Lower lobe of right lung (tissue), 2 donors: ENCODE data around the gene PTPRK. TPM values are rescaled to one million over a fixed set of nuclear protein-coding genes. Genes with fewer than 3 reads are reported as not detected.

ENCODE experiments used
- ATAC-seq, 2 donors: fragments of 200-7000 bp; cut with Tn5 transposase; one replicate each; pipeline ENCODE4 v1.9.1; 2020 to 2022; ENCODE audit warnings: mild to moderate bottlenecking in 2 of 2, moderate library complexity in 2 of 2
- DNase-seq: peaks from one replicate; pipeline ENCODE4 v3.0.0-alpha.2; 2020
- H3K27ac ChIP-seq: fragments of 200-600 bp; one replicate; pipeline ENCODE4 v1.8.0; 2022
- H3K27me3 ChIP-seq: fragments of 200-600 bp; one replicate; pipeline ENCODE4 v1.8.0; 2022; ENCODE audit warnings: low read depth
- H3K36me3 ChIP-seq: fragments of 200-600 bp; one replicate; pipeline ENCODE4 v1.8.0; 2022; ENCODE audit warnings: mild to moderate bottlenecking
- H3K4me1 ChIP-seq: fragments of 200-600 bp; one replicate; pipeline ENCODE4 v1.8.0; 2022
- H3K4me3 ChIP-seq: fragments of 200-600 bp; one replicate; pipeline ENCODE4 v1.8.0; 2022; ENCODE audit warnings: mild to moderate bottlenecking
- H3K9me3 ChIP-seq: fragments of 200-600 bp; one replicate; pipeline ENCODE4 v1.8.0; 2022
- CTCF ChIP-seq: fragments of 200-600 bp; IDR thresholded peaks from one replicate; pipeline ENCODE4 v1.8.0; 2022; ENCODE audit warnings: antibody characterized with exemption, mild to moderate bottlenecking
- intact Hi-C: fragments of 100-400 bp; cut with DNase I; formaldehyde crosslinking; loops from one replicate; pipeline ENCODE4 v1.11.0; 2022
- total RNA-seq: library from RNA; stranded (reverse); fragmentation: NEBNext Ultra II Directional; extraction: Animal tissue kit (Norgen Biotek cat#: 25700); gene quantifications from one replicate; pipeline ENCODE4 v1.2.1, GENCODE V29; 2021
- donor health status: DM: no; HTN: yes; CAD: no; lungs with severe emphysema.

The PTPRK gene
- total RNA-seq, 1 donor from 2014 or later, result 62.7 TPM

GRCh38 chr6:128389820-128390534 is 130.4 kb downstream of the PTPRK start:
- Histone ChIP-seq H3K4me3 (no peak overlapping the region), H3K27me3 (no peaks in the 10 kb centered on the region), H3K9me3 (no peaks in the 10 kb centered on the region), H3K4me1 (no peaks in the 10 kb centered on the region), H3K36me3 (no peaks in the 10 kb centered on the region), H3K27ac (no peak overlapping the region)
- DNase-seq (no peak), ATAC-seq (no peak)
- intact Hi-C loops, result no loop called here
- no peak for TF ChIP-seq CTCF

GRCh38 chr6:128388380-128388779 is 132.0 kb downstream of the PTPRK start:
- Histone ChIP-seq H3K4me3 (no peak overlapping the region), H3K4me1 (no peaks in the 10 kb centered on the region), H3K27me3 (no peaks in the 10 kb centered on the region), H3K36me3 (no peaks in the 10 kb centered on the region), H3K9me3 (no peaks in the 10 kb centered on the region), H3K27ac (no peak overlapping the region)
- no peak for TF ChIP-seq CTCF
- ATAC-seq, result no peak
- intact Hi-C loops, result no loop called here
- no peak for DNase-seq

- no peaks in the 10 kb centered on the region for H3K36me3 ChIP-seq
- no peak for DNase-seq
Observed at GRCh38 chr6:128380891-128381290, 139.5 kb downstream of the PTPRK start.

GRCh38 chr6:128379577-128379976 is 140.8 kb downstream of the PTPRK start:
- ATAC-seq, result no peak
- H3K27ac ChIP-seq, result no peak overlapping the region
- H3K9me3 ChIP-seq, result no peaks in the 10 kb centered on the region
- intact Hi-C loops, result no loop called here
- no peaks in the 10 kb centered on the region for H3K36me3 ChIP-seq
- H3K27me3 ChIP-seq, result no peaks in the 10 kb centered on the region
- DNase-seq, result no peak
- no peak overlapping the region for H3K4me3 ChIP-seq
- no peaks in the 10 kb centered on the region for H3K4me1 ChIP-seq
- no peak for TF ChIP-seq CTCF

More at GRCh38 chr6:128380891-128381290, 139.5 kb downstream of the PTPRK start:
- no peaks in the 10 kb centered on the region for H3K9me3 ChIP-seq
- H3K27ac ChIP-seq, result no peak overlapping the region
- no peak for ATAC-seq
- H3K27me3 ChIP-seq, result no peaks in the 10 kb centered on the region
- H3K4me1 ChIP-seq, result no peaks in the 10 kb centered on the region
- intact Hi-C loops, result no loop called here
- H3K4me3 ChIP-seq, result no peak overlapping the region
- TF ChIP-seq CTCF, result no peak

- intact Hi-C loops, result no loop called here
- ATAC-seq (no peak), DNase-seq (no peak)
- Histone ChIP-seq H3K4me1 (no peaks in the 10 kb centered on the region), H3K27ac (no peak overlapping the region), H3K4me3 (no peak overlapping the region), H3K36me3 (no peaks in the 10 kb centered on the region), H3K27me3 (no peaks in the 10 kb centered on the region), H3K9me3 (no peaks in the 10 kb centered on the region)
- no peak for TF ChIP-seq CTCF
Observed at GRCh38 chr6:128376952-128377503, 143.4 kb downstream of the PTPRK start.
